Liver (tissue), 3 donors: ENCODE results near the gene SLFN12.
"Not testable (repeated sequence)": the region's sequence is repeated elsewhere in the genome, so short reads cannot be mapped to it uniquely, and the experiment has no call there.

Experiments used
- CTCF ChIP-seq: fragments of 150-350 bp; IDR thresholded peaks from 2 replicates; pipeline ENCODE4 v1.5.1; 2017; ENCODE audit warnings: improper control_type of control experiment, low read depth, low read length; ENCODE audit not compliant: missing input control
- RAD21 ChIP-seq, 2 donors: IDR thresholded peaks; 2 replicates each; pipeline ENCODE4 v1.6.1; 2016; ENCODE audit warnings: antibody characterized with exemption in 2 of 2, mild to moderate bottlenecking in 2 of 2
- REST ChIP-seq: IDR thresholded peaks from 2 replicates; pipeline ENCODE4 v1.6.1; 2016; ENCODE audit warnings: antibody characterized with exemption, mild to moderate bottlenecking
- RXRA ChIP-seq, 2 donors: IDR thresholded peaks; 2 replicates each; pipeline ENCODE4 v1.6.1; 2017 to 2018; ENCODE audit warnings: antibody characterized with exemption in 2 of 2, mild to moderate bottlenecking in 1 of 2
- TAF1 ChIP-seq: conservative IDR thresholded peaks from 2 replicates; pipeline ENCODE4 v1.6.1; 2016; ENCODE audit warnings: antibody characterized with exemption, mild to moderate bottlenecking
- YY1 ChIP-seq: IDR thresholded peaks from 2 replicates; pipeline ENCODE4 v1.6.1; 2016; ENCODE audit warnings: antibody characterized with exemption, mild to moderate bottlenecking
- donor health status: healthy.
- donor health status: healthy.

GRCh38 chr17:35393783-35394182 is 38.5 kb downstream of the SLFN12 start:
- not testable (repeated sequence) for TF ChIP-seq CTCF; RAD21 (IDR thresholded peaks at IDR 0.05); TAF1; REST; YY1; RXRA (IDR thresholded peaks at IDR 0.05)
